NCI-H2107 treated with DMSO at 0.1 percent for 48 hours (cell line): Measurements from ENCODE around the gene ADH5.
"Not testable (repeated sequence)": the region's sequence is repeated elsewhere in the genome, so short reads cannot be mapped to it uniquely, and the experiment has no call there.

Experiments
- DNase-seq: peaks from one replicate; lab custom pipeline; 2025; ENCODE audit not compliant: unreplicated experiment; lab: John Stamatoyannopoulos, UW

The ADH5 gene

GRCh38 chr4:99088481-99089365, at the start of gene ADH5:
Gene ADH5 (minus strand): TSS chr4:99088788. CDS start chr4:99088700, 88 bp downstream.
- DNase-seq, result peak; percentile 54

GRCh38 chr4:99136329-99136728, 47.7 kb upstream of the ADH5 start:
- DNase-seq, result no peak

GRCh38 chr4:99135541-99136162, 47.1 kb upstream of the ADH5 start:
- no peak for DNase-seq

GRCh38 chr4:99134586-99134985, 46.0 kb upstream of the ADH5 start:
- no peak for DNase-seq

GRCh38 chr4:99131378-99131777, 42.8 kb upstream of the ADH5 start:
- DNase-seq, result no peak

- no peak for DNase-seq
Observed at GRCh38 chr4:99126376-99126775, 37.8 kb upstream of the ADH5 start.

GRCh38 chr4:99121008-99121407, 32.4 kb upstream of the ADH5 start:
- no peak for DNase-seq

GRCh38 chr4:99120501-99120900, 31.9 kb upstream of the ADH5 start:
- DNase-seq, result no peak

- no peak for DNase-seq
Observed at GRCh38 chr4:99117876-99118693, 29.5 kb upstream of the ADH5 start.

- DNase-seq, result not testable (repeated sequence)
Observed at GRCh38 chr4:99117122-99117841, 28.7 kb upstream of the ADH5 start.

GRCh38 chr4:99109286-99109685, 20.7 kb upstream of the ADH5 start:
- DNase-seq, result not testable (repeated sequence)

- no peak for DNase-seq
Observed at GRCh38 chr4:99104153-99104552, 15.6 kb upstream of the ADH5 start.

GRCh38 chr4:99103166-99103565, 14.6 kb upstream of the ADH5 start:
- DNase-seq, result no peak

- no peak for DNase-seq
Observed at GRCh38 chr4:99102634-99103033, 14.0 kb upstream of the ADH5 start.

GRCh38 chr4:99100876-99101275, 12.3 kb upstream of the ADH5 start:
- DNase-seq, result no peak

- DNase-seq, result not testable (repeated sequence)
Observed at GRCh38 chr4:99099814-99100213, 11.2 kb upstream of the ADH5 start.

- DNase-seq, result no peak
Observed at GRCh38 chr4:99099311-99099710, 10.7 kb upstream of the ADH5 start.

- DNase-seq, result not testable (repeated sequence)
Observed at GRCh38 chr4:99091841-99092240, 3.3 kb upstream of the ADH5 start.

GRCh38 chr4:99091216-99091575, 2.6 kb upstream of the ADH5 start:
- no peak for DNase-seq

GRCh38 chr4:99090481-99091215, 2.1 kb upstream of the ADH5 start:
- DNase-seq, result no peak
